CD4-positive, alpha-beta T cell treated with Interleukin-4 for 1 hour (primary cell): Measurements from ENCODE around the gene VWA5B1.

Source experiments
- DNase-seq, 2 donors: peaks; one replicate each; pipeline ENCODE4 v3.0.0-alpha.2; 2020 to 2022

VWA5B1 gene

DNA sequence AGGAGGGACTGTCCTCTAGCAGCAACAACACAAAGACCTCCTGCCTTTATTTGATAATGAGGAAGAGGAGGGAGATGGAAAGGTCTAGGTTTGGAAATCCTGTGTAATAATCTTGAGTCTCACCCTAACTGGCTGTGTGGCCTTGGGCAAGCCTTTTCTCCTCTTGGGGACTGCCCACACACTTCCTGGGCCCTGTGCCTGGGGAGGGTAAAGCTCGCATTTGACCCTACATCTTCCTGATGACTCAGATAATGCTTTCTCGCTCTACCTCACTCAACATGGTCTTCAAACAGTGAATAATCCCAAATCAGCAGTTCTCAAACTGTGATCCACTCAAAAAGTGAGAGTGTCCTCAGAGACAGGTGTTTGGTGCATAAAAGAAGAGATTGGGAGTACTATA is 81.2 kb downstream of the VWA5B1 start:
- no peak for DNase-seq

DNA sequence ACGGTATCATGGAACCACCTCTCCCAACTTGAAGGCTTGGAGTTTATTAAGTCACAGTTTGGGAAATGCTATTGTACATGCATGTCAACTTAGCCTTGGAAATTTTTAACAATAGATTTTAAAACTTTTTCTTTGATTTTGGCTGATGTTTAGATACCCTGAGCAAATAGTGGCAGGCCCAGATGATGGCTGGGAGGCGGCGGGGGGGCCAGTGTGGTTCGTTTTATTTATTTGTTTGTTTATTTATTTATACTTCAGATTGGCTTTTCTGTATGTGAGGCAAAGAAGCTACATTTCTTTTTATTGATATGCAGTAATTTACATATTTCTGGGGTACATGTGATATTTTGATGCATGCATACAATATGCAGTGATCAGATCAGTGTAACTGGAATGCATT is 82.0 kb downstream of the VWA5B1 start:
- DNase-seq = no peak

DNA sequence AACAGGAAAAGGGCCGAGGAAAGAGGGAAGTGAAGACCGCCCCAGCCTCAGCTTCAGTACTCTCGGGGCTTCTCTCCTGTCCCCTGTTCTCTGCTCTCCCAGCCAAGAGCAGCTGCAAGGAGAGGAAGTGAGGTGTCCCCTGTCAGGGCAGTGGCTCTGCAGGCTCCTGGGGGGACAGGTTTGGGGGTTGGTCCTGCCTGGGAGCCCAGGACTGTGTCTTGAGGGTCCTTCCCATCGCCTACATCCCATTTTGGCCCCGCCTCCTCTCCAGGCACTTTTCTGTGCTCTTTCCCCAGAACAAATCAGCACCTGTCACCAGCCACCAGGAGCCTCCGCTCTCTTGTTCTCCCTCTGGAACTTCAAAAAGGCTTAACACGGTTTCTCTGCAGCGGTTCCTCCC is 82.6 kb downstream of the VWA5B1 start:
- DNase-seq = no peak

DNA sequence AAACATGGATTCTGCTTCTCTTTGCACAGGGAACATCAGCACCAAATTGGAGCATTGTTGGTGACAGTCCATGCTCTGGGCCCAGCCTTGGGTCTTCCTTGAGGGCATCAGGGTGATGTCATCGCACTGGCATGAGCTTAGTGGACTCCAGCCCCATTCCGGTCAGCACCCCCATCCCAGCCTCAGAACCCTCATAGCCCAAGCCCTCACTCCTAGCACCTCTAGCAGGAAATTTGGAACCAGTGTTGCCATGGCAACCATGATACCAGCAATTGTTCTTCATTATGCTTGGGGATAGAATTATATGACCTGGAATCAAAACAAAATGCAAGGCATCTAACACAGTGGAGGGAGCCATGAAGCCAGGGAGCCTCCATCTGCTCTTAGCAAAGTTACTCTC is 83.1 kb downstream of the VWA5B1 start:
- DNase-seq = no peak

DNA sequence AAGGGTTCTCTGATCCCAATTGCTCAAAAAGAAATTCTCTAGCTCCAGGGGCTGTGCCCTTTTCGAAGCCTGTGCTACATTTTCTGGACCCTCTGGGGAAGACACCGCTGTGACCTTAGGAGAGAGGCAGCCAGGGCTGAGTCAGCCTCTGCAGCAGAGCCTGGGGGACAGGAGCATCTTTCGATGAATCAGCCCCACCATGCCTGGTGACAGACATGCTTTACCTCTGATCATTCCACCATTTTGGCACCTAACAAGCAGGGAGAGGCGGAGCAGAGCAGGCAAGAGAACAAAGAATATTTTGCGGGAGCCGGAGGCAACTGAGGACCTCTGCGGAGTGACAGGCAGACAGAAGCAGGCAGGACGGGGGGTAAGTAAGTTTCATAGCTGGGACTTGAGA is 84.9 kb downstream of the VWA5B1 start:
- DNase-seq = no peak

DNA sequence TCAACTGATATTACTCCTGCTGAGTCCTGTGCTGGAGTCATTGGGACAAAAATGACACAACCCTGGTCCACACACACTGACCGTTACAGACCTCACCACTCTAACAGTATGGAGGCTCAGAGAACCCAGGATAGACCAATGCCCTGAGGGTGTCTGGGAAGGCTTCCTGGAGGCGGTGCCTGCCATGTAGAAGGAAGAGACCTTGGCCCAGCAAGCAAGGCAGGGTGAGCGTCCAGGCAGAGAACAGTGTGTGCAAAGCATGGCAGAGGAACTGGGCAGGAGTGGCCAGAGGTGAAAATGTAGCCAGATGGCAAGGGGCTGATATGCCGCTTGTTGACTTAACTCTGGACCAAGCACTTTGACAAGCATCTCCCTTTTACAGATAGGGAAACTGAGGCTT is 85.5 kb downstream of the VWA5B1 start:
- DNase-seq = no peak

- peak; percentile 36 to 41 for DNase-seq
Observed at GRCh38 chr1:20376880-20377494, 86.3 kb downstream of the VWA5B1 start.

- DNase-seq = no peak
Observed at GRCh38 chr1:20377516-20378270, 87.0 kb downstream of the VWA5B1 start.

GRCh38 chr1:20379075-20379474 is 88.4 kb downstream of the VWA5B1 start:
- no peak for DNase-seq

- no peak for DNase-seq
Observed at GRCh38 chr1:20380175-20380574, 89.5 kb downstream of the VWA5B1 start.

DNA sequence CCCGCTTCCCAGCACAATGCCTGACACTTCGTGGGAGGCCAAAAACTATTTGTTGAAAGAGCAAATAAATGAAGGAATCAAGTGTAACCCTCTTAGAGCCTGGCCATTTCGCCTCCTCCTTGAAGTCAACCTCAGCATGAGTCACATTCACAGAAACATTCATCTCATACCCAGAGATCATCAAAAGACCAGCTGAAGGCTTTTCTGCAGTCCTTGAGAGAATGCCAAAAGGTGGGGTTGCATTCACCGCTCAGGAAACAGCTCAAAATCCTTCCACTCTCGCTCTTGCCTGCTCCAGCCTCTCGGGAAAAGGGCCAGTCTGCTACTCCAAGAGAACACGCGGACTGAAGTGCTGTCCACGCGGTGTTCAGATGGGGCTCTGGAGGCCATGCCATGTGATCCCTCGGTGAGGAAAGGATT is 90.0 kb downstream of the VWA5B1 start:
- no peak for DNase-seq

DNA sequence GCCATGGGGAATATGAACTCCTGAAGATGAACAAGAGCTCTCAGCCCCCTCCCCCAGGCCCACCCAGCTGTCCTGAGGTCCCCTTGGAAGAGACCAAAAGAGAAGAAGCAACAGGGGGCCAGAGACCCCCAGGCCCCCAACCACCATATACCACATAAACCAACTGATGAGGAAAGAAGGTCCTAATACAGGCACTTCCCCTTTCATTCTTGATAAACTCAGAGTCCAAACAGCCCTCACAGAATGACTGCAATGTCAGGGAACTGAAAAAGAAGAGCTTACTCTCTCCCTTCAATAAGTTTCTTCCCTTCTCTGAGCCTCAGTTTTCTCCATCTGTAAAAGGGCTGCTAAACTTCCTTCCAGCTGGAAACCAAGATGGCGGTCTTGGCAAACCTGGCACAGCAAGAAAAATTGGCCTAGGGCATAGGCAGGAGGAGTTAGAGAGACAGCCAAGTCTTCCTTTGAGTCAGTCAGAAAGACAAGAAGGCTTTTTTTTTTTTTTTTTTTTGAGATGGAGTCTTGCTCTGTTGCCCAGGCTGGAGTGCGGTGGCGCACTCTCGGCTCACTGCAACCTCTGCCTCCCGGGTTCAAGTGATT is 90.5 kb downstream of the VWA5B1 start:
- DNase-seq = no peak

- no peak for DNase-seq
Observed at GRCh38 chr1:20381961-20382360, 91.3 kb downstream of the VWA5B1 start.

- DNase-seq = no peak
Observed at GRCh38 chr1:20382711-20383110, 92.0 kb downstream of the VWA5B1 start.

GRCh38 chr1:20383631-20384030 is 93.0 kb downstream of the VWA5B1 start:
- no peak for DNase-seq

DNA sequence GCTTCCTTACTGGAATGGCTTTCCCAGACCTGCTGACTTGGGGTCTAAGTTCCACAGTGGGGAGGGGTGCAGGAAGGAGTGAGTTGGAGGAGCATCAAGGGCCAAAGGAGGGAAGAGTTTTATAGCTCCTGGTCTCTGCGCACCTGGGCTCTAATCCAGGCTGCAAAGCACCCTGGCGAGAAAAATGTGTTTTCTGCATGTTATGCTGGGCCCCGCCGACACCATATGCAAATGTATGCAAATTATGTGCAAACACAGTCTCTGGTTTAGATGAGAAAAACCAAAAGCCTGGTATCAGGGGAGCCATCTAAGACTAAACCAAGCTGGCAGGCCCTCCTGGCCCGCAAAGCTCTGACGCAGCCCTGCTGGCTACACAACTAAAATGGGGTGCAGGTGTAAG is 95.0 kb downstream of the VWA5B1 start:
- no peak for DNase-seq

GRCh38 chr1:20386323-20387081 is 95.8 kb downstream of the VWA5B1 start:
- no peak for DNase-seq

DNA sequence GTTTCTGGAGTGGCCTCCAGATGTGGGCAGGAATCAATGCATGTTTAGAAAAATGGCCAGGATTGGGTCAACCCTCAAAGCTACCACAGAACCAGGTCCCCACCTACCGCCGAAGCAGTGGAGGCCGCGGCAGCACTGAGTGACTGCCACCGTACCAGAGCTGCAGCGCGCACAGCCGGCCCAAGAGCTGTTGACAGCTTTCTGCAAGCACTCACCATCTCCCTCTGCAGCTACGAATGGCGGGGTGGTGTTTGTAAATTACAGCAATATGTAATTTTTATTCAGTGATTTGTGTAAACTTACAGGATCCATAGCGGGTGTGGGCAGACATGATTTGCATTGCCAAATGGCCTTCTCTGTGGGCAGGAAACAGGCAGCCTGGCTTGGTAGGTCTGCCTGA is 98.9 kb downstream of the VWA5B1 start:
- DNase-seq = no peak

DNA sequence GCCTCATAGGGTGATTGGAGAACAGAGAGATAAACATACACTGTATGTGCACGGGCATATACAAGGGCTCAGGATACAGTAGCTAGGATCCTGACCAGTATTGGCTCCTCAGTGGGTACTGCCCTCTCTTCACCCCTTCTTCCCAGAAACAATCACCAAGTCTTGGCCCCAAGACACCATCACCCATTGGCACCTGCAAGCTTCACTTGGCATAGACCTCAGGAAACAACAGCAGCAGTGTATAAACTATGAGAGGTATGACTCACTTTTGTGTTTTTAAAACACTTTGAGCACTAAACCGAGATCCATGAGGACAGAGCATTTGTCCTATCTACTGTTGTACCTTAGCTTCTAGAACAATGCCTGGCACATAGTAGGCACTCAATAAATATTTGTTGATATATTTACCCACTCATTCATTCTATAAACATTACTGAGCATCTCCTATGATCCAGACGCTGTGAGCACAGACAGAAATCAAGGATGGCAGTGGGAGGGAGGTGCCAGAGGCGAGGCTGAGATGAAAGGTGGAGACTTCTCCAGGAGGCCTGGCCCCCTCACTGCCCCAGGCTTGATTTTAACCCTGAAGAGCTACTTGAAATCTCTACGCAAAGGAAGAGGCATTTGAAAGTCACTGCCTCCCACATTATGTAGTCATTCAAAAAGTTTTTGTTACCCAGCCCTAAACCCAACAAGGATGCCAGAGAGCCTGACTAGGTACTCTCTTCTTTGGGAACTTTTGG is 100.1 kb downstream of the VWA5B1 start:
- DNase-seq = no peak

DNA sequence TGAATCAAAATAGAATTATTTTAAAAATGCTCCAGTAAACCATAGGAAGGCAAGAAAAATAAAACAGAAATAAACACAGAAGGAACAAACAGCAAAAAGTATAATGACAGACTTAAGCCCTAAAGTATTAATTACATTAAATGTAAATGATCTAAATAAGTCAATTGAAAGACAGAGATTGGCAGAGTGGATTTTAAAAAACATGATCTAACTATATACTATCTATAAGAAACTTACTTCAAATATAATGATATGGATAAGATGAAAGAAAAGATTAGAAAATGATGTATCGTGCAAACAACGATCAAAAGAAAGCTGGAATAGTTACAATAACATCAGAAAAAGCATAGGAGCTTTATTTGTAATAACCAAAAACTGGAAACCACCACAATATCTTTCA is 104.6 kb downstream of the VWA5B1 start:
- DNase-seq = no peak

DNA sequence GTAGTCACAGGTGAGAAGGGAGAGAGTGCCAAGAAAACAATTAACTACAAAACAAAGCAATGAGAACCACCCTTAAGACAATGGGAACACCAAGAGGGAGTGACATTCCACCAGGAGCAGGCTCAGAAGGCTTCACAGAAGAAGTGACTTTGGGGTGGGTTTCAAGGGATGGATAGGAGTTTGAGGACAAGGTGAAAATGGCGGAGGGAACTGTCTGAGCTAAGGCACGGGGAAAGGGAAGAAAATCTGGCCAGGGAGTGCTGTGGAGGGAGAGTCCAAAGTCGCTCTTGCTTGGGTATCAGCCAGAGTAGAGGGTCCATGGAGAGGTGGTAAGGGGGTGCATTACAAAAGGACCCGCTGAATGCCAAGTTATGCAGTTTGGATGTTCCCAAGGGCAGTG is 108.1 kb downstream of the VWA5B1 start:
- DNase-seq = no peak

GRCh38 chr1:20399196-20399595 is 108.5 kb downstream of the VWA5B1 start:
- DNase-seq = no peak

DNA sequence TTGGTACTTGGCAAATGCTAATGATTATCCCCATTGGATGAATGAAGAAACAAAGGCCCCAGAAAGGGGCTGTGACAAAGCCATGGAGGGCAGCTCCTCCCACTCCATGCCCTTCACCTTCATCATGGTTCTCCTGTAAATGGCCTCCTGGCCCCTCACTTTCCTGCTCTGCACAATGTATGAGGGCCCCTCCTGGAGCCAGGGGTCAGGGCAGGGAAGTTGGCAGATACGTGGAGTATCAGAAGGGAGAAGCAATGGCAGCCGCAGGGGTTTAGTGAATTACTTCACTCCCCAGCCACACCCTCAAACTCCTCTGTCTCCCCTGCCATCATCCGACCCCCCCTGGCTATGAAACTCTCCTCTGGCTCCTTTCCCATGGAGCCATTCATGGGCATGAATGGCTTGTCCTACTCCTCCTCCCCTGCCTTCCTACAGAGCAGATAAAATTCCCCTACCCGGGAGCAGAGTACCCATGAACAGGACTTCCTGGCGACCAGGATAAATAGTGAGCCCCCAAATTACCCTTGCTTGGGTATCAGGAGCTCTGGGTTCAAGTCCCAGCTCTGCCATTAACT is 109.0 kb downstream of the VWA5B1 start:
- no peak for DNase-seq
